B cell (primary cell): ENCODE results near the gene HLX. TPM values are rescaled to one million over a fixed set of nuclear protein-coding genes. Genes with fewer than 3 reads are reported as not detected.

Experiments used
- ATAC-seq: fragments of 200-7000 bp; cut with Tn5 transposase; one replicate; pipeline ENCODE4 v1.10.0; 2021; ENCODE audit warnings: low read depth, mild to moderate bottlenecking, moderate number of reproducible peaks, moderate library complexity
- CTCF ChIA-PET: fragments of 350-600 bp; sonication (Branson Sonifier 250); formaldehyde crosslinking; loops from one replicate; lab custom pipeline; 2021; ENCODE audit warnings: antibody characterized with exemption, inconsistent platforms; lab: Charles Lee
- POLR2A ChIA-PET: fragments of 350-600 bp; sonication (Branson Sonifier 250); formaldehyde crosslinking; loops from one replicate; lab custom pipeline; 2021; ENCODE audit warnings: antibody characterized with exemption; lab: Charles Lee
- DNase-seq: peaks from one replicate; pipeline ENCODE4 v3.0.0; 2013
- H2AFZ ChIP-seq: 2 replicates; pipeline ENCODE4 v1.6.1; 2012; ENCODE audit warnings: mild to moderate bottlenecking, low read depth, low read length; ENCODE audit not compliant: insufficient read depth, poor library complexity, severe bottlenecking
- H3K27ac ChIP-seq, 2 donors: 1 replicate in 1 of 2; 2 replicates in 1 of 2; pipeline ENCODE4 v1.5.1; 2012 to 2013; ENCODE audit warnings: low read length in 2 of 2, mild to moderate bottlenecking in 2 of 2, moderate library complexity in 1 of 2
- H3K27me3 ChIP-seq, 4 experiments: fragments of 200-600 bp in 1 of 4; sonication (generic) in 1 of 4; replicated peaks in 1 of 4; 1 replicate in 2 of 4; 2 replicates in 2 of 4; pipeline versions ENCODE4 v1.6.1 to v1.7.0; 2013 to 2016; ENCODE audit warnings: low read length in 3 of 4, mild to moderate bottlenecking in 2 of 4, mixed read lengths in 1 of 4, moderate library complexity in 1 of 4; ENCODE audit not compliant: insufficient read depth in 4 of 4, control insufficient read depth in 3 of 4; ENCODE audit errors: control extremely low read depth in 1 of 4
- H3K36me3 ChIP-seq, 2 experiments: replicated peaks in 1 of 2; 1 replicate in 1 of 2; 2 replicates in 1 of 2; pipeline versions ENCODE4 v1.6.1 to v1.7.1; 2013; ENCODE audit warnings: low read length in 1 of 2; ENCODE audit not compliant: insufficient read depth in 2 of 2, control insufficient read depth in 1 of 2; ENCODE audit errors: control extremely low read depth in 1 of 2, extremely low read depth in 1 of 2
- H3K4me1 ChIP-seq, 2 donors: fragments of 200-600 bp in 1 of 2; sonication (generic) in 1 of 2; 1 replicate in 1 of 2; 2 replicates in 1 of 2; pipeline versions ENCODE4 v1.5.1 to v1.6.1; 2013 to 2017; ENCODE audit warnings: low read length in 2 of 2; ENCODE audit not compliant: control insufficient read depth in 2 of 2, insufficient read depth in 2 of 2
- H3K4me2 ChIP-seq: replicated peaks from 2 replicates; pipeline ENCODE3; 2012; ENCODE audit warnings: mild to moderate bottlenecking, low read depth, low read length; ENCODE audit not compliant: poor library complexity, severe bottlenecking
- H3K4me3 ChIP-seq, 5 experiments: fragments of 200-600 bp in 1 of 5; sonication (generic) in 1 of 5; 1 replicate in 3 of 5; 2 replicates in 2 of 5; pipeline versions ENCODE4 v1.5.1 to v1.7.0; 2011 to 2016; ENCODE audit warnings: low read length in 4 of 5, mild to moderate bottlenecking in 4 of 5, low read depth in 2 of 5, control low read depth in 1 of 5, moderate library complexity in 1 of 5; ENCODE audit not compliant: insufficient read depth in 1 of 5; ENCODE audit errors: control extremely low read depth in 1 of 5, extremely low read depth in 1 of 5
- H3K79me2 ChIP-seq: fragments of 200-600 bp; sonication (generic); one replicate; pipeline ENCODE4 v1.6.0; 2016; ENCODE audit warnings: low read length; ENCODE audit not compliant: control insufficient read depth, insufficient read depth
- H3K9ac ChIP-seq: fragments of 200-600 bp; sonication (generic); 2 replicates; pipeline ENCODE4 v1.6.1; 2017; ENCODE audit warnings: mild to moderate bottlenecking, low read length, moderate library complexity
- H3K9me3 ChIP-seq, 3 donors: one replicate each; pipeline versions ENCODE4 v1.6.1 to v1.7.1; 2013; ENCODE audit warnings: low read length in 2 of 3; ENCODE audit not compliant: control insufficient read depth in 2 of 3, insufficient read depth in 1 of 3; ENCODE audit errors: control extremely low read depth in 1 of 3
- H4K20me1 ChIP-seq: 2 replicates; pipeline ENCODE4 v1.6.0; 2012; ENCODE audit warnings: mild to moderate bottlenecking, low read length; ENCODE audit not compliant: insufficient read depth, control insufficient read depth, poor library complexity, severe bottlenecking
- H3K27ac Mint-ChIP-seq: one replicate; pipeline ENCODE4 v1.8.0; 2021; ENCODE audit warnings: mixed read lengths
- H3K27me3 Mint-ChIP-seq: one replicate; pipeline ENCODE4 v1.8.0; 2021; ENCODE audit warnings: mixed read lengths
- H3K4me1 Mint-ChIP-seq: one replicate; pipeline ENCODE4 v1.8.0; 2021; ENCODE audit warnings: mixed read lengths
- H3K4me3 Mint-ChIP-seq: one replicate; pipeline ENCODE4 v1.8.0; 2021; ENCODE audit warnings: mixed read lengths
- H3K9me3 Mint-ChIP-seq: one replicate; pipeline ENCODE4 v1.8.0; 2022; ENCODE audit warnings: mixed read lengths; ENCODE audit not compliant: insufficient read depth
- CTCF ChIP-seq: fragments of 200-600 bp; IDR thresholded peaks from one replicate; pipeline ENCODE4 v1.8.0; 2022; ENCODE audit warnings: antibody characterized with exemption, mild to moderate bottlenecking
- EZH2 ChIP-seq: IDR thresholded peaks from 2 replicates; pipeline ENCODE4 v1.6.1; 2012; ENCODE audit warnings: borderline replicate concordance, low read depth, mild to moderate bottlenecking, moderate library complexity, low read length; ENCODE audit not compliant: insufficient read depth, poor library complexity, severe bottlenecking
- WGBS: methylation state at CpG from one replicate; pipeline ENCODE4 v1.1.5; 2013; ENCODE audit warnings: missing lambda C conversion rate; ENCODE audit not compliant: insufficient coverage; 5-methylcytosine and 5-hydroxymethylcytosine counted together
- intact Hi-C: fragments of 100-400 bp; cut with micrococcal nuclease; formaldehyde crosslinking; loops from one replicate; pipeline ENCODE4 v1.10.0; 2022
- polyA plus RNA-seq: library from polyadenylated mRNA; depleted of rRNA; stranded (reverse); fragments of >200 nt; gene quantifications from 2 replicates; pipeline ENCODE4 v1.2.3, GENCODE V29; 2012
- total RNA-seq, 2 donors: library from RNA; stranded (reverse); fragments of 120-200 nt in 1 of 2; gene quantifications; 1 replicate in 1 of 2; 2 replicates in 1 of 2; pipeline versions ENCODE4 v1.2.3 to v1.2.4, GENCODE V29; 2013 to 2022

HLX gene
- total and polyA plus RNA-seq, 2 donors (not counting 1 experiment from before 2014, with no cell fraction given): 3.4 to 9.1 TPM

- H3K4me3 Mint-ChIP-seq: no peak overlapping the region
- Histone ChIP-seq H3K4me3 (no peak overlapping the region), H3K36me3 (no peaks in the 10 kb centered on the region), H2AFZ (no peak overlapping the region), H3K79me2 (no peaks in the 10 kb centered on the region), H3K4me1 (peaks cover 29 to 39% of the 10 kb centered on the region in 2 donors), H4K20me1 (no peaks in the 10 kb centered on the region), H3K9me3 (peaks cover 0 to 16% (median 0%) of the 10 kb centered on the region in 3 donors), H3K27me3 (peaks cover 0 to 37% (median 14%) of the 10 kb centered on the region in 4 experiments), H3K27ac (no peak overlapping the region), H3K4me2 (no peak overlapping the region), H3K9ac (no peak overlapping the region)
- H3K27ac Mint-ChIP-seq: no peak overlapping the region
- no peaks in the 10 kb centered on the region for H3K9me3 Mint-ChIP-seq
- peaks cover 40% of the 10 kb centered on the region for H3K4me1 Mint-ChIP-seq
- POLR2A ChIA-PET: interaction anchor here (0.6 to 1.3 kb wide), 3 partner anchors 29 to 328 kb away, joined by 3 to 4 read pairs (median 3); no protein-coding TSS in a partner anchor
- no CpG with 5 or more reads among the region's 1 CpG for WGBS
- H3K27me3 Mint-ChIP-seq: peaks cover 5% of the 10 kb centered on the region
- DNase-seq (no peak), ATAC-seq (no peak)
- intact Hi-C loops: loop anchor here (5.0 to 10.0 kb wide), 4 partner anchors 282 to 1700 kb away; partner anchors contain the start of genes DUSP10 and LYPLAL1
- CTCF ChIA-PET: interaction anchor here (0.5 to 8.3 kb wide), 25 partner anchors 14 to 1580 kb away, joined by 3 to 259 read pairs (median 6); no protein-coding TSS in a partner anchor
- no peak for TF ChIP-seq CTCF
- TF ChIP-seq EZH2: no peak
These were observed 4.0 kb upstream of the HLX start for GRCh38 chr1:220875260-220875659.
